Activated T-cell treated with anti-CD3 and anti-CD28 coated beads, Interleukin-2, amount 50 U/mL, for 4 hours (primary cell): ENCODE results near the gene CIDEB. TPM values are rescaled to one million over a fixed set of nuclear protein-coding genes. Genes with fewer than 3 reads are reported as not detected.

Source experiments
- ATAC-seq, 2 donors: fragments of 200-7000 bp; cut with Tn5 transposase; one replicate each; pipeline ENCODE4 v1.10.0; 2021
- DNase-seq: peaks from one replicate; pipeline ENCODE4 v3.0.0-alpha.2; 2020
- H3K27me3 Mint-ChIP-seq: one replicate; pipeline ENCODE4 v1.8.0; 2021; ENCODE audit warnings: low read depth, mixed read lengths
- H3K36me3 Mint-ChIP-seq: one replicate; pipeline ENCODE4 v1.8.0; 2022; ENCODE audit warnings: mixed read lengths; ENCODE audit not compliant: insufficient read depth
- H3K4me1 Mint-ChIP-seq: one replicate; pipeline ENCODE4 v1.8.0; 2021; ENCODE audit warnings: low read depth, mixed read lengths
- H3K4me3 Mint-ChIP-seq: one replicate; pipeline ENCODE4 v1.8.0; 2021; ENCODE audit warnings: mild to moderate bottlenecking, moderate library complexity, mixed read lengths
- H3K9me3 Mint-ChIP-seq: one replicate; pipeline ENCODE4 v1.8.0; 2021; ENCODE audit warnings: mixed read lengths
- total RNA-seq, 3 donors: library from RNA; stranded (reverse); gene quantifications; one replicate each; pipeline ENCODE4 v1.2.1, GENCODE V29; 2021

The CIDEB gene
- total RNA-seq, 3 donors from 2014 or later, result 6.5 to 7.3 (median 7.2) TPM

DNA sequence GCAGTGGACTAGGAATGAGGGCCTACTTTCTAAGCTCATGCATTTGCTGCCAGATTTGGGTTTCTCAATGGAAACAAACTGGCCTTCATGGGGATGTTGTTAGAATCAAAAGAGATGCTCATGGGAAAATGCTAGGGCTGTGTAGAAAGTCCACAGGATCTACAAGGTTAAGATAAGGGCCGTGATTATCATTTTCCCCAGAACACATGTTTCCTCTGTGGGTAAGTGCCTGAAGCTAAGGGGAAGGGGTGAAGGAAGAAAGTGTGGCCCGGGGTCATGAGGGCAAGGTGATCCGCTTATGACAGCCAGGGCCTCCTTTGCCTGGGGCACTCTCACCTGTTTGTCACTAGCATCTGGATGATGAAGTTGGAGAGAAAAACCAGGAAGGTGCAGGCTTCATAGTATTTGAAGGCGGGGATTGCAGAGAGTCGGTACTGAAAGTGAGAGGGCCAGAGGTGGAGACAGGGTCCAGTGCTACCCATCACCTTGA is 17.3 kb upstream of the CIDEB start:
- Mint-ChIP-seq H3K9me3 (no peaks in the 10 kb centered on the region), H3K27me3 (peaks cover 3% of the 10 kb centered on the region), H3K36me3 (no peaks in the 10 kb centered on the region), H3K4me3 (no peak overlapping the region), H3K4me1 (peaks cover 26% of the 10 kb centered on the region)
- DNase-seq, result no peak
- no peak for ATAC-seq

DNA sequence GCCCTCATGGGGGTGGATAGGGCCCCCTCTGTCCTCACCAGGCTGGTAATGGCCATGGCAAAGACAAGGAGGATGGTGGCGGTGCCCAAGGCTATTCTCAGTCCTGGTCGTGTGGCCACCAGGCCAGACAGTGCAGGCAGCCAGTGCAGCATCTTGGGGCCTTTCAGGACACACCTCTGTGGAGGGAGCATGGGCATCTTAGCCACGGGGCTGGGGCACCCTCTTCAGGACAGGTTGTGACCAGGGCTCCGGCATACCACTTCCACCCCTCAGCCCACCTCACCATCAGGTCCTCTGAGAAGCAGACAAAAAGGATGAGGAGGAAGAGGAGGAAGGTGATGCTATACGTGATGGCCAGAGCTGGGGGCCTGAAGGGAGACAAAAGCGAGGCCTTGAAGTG is 16.2 kb upstream of the CIDEB start:
- ATAC-seq (no peak), DNase-seq (no peak)
- H3K4me1 Mint-ChIP-seq, result peaks cover 18% of the 10 kb centered on the region
- H3K4me3 Mint-ChIP-seq, result no peak overlapping the region
- H3K9me3 Mint-ChIP-seq, result no peaks in the 10 kb centered on the region
- peaks cover 3% of the 10 kb centered on the region for H3K27me3 Mint-ChIP-seq
- no peaks in the 10 kb centered on the region for H3K36me3 Mint-ChIP-seq

DNA sequence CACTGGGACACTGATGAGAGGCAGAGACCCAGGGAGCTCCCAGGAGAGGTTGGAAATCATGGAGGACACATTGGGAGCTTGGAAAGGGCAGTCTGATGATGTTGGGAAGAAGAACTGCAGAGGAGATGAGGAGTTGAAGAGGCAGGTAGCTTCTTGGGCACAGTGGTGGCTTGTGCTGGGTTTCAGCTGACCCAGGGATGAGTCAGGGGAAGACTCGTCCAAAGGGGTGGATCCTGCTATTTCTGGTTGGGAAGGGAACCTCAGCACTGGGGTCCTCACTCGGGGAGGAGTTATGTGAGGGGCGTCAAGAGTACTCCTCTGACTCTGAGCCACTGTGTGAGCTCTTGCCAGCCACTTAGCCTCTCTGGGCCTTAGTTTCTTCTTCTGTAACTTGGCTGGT is 15.6 kb upstream of the CIDEB start:
- DNase-seq (no peak), ATAC-seq (no peak)
- H3K27me3 Mint-ChIP-seq, result no peaks in the 10 kb centered on the region
- H3K36me3 Mint-ChIP-seq, result no peaks in the 10 kb centered on the region
- H3K4me3 Mint-ChIP-seq, result no peak overlapping the region
- H3K9me3 Mint-ChIP-seq, result no peaks in the 10 kb centered on the region
- H3K4me1 Mint-ChIP-seq, result peaks cover 11% of the 10 kb centered on the region

DNA sequence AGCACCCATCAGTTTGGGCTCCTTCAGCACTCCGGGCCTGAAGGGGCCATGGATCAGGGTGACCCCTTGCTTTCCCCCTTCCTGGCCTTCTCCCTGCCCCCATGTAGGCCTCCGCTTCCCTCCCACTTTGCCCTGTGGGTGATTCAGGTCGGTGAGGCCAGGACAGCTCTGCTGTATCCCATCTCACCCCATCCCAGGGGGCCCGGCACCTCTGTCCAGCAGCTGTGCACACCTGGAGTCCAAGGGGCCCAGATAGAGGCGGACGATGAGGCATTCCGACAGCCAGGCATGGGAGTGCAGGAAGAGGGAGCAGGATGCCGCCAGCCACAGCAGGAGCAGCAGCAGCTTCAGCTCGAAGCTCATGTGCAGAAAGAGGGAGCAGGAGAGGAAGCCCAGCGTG is 14.9 kb upstream of the CIDEB start:
- Mint-ChIP-seq H3K4me1 (peaks cover 8% of the 10 kb centered on the region), H3K36me3 (no peaks in the 10 kb centered on the region), H3K9me3 (no peaks in the 10 kb centered on the region), H3K27me3 (no peaks in the 10 kb centered on the region), H3K4me3 (no peak overlapping the region)
- DNase-seq, result no peak
- no peak for ATAC-seq

DNA sequence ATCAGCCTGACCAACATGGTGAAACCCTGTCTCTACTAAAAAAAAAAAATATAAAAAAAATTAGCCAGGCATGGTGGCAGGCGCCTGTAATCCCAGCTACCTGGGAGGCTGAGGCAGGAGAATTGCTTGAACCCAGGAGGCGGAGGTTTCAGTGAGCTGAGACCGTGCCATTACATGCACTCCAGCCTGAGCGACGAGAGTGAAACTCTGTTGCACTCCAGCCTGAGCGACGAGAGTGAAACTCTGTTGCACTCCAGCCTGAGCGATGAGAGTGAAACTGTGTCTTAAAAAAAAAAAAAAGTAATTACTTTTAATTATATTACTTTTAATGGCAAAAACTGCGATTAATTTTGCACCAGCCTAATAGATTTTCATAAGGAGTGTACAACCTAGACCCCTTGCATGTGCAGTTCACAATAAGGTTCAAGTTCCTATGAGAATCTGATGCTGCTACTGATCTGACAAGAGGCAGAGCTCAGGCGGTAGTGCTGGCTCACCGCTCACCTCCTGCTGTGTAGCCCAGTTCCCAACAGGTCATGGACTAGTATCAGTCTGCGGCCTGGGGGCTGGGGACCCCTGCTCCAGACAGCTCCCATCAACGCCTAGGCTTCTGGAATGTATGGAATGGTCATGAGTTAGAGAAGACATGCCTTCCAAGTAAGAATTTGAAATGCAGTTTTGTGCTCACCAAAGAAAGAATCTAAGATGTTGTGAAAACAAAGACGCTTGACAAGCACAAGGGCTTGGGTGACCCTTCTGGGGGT is 13.6 kb upstream of the CIDEB start:
- no peak for DNase-seq

DNA sequence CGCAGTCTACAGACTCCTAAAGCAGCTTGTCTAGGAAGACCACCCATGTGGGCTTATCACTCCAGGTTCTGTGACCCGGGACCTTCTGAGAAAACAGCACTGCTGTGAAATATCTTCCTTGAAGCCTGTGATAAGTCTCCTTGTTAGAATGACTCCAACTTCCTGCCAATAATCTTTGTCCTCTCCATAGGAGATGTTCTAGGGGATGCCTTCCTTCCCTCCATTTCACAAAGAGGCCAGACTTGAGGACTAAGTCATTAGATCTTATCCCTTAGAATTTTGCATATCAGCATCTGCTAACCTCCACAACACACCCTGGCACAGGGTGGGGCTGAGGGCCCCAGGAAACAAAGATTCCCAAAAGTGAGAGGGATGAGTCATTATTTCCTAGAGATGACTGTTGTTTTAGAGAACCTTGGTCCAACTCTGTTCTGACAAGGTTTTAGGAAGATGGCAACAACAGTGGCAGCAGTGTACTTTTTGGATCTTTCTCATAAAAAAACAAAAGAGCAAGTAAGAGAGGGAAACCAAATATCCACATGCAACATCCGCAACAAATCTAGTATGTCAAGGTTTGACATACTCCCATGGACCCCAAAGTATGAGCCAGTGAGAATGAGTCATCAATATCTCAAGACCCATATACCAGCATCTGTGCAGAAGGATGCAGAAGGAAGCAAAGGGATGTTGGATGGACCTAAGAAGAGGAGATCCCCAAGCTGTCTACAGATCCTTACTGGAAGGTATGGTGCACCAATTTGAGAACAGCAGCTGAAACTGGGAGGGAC is 9.6 kb upstream of the CIDEB start:
- Mint-ChIP-seq H3K36me3 (no peaks in the 10 kb centered on the region), H3K4me3 (no peak overlapping the region), H3K27me3 (no peaks in the 10 kb centered on the region), H3K4me1 (peaks cover 41% of the 10 kb centered on the region), H3K9me3 (no peaks in the 10 kb centered on the region)
- DNase-seq (no peak), ATAC-seq (peak; percentile 42 to 47)

More for the DNA sequence above, 13.6 kb upstream of the CIDEB start:
- H3K36me3 Mint-ChIP-seq, result no peaks in the 10 kb centered on the region
- H3K9me3 Mint-ChIP-seq, result no peaks in the 10 kb centered on the region
- H3K4me3 Mint-ChIP-seq, result no peak overlapping the region
- no peaks in the 10 kb centered on the region for H3K27me3 Mint-ChIP-seq
- ATAC-seq, result no peak
- H3K4me1 Mint-ChIP-seq, result peaks cover 8% of the 10 kb centered on the region

DNA sequence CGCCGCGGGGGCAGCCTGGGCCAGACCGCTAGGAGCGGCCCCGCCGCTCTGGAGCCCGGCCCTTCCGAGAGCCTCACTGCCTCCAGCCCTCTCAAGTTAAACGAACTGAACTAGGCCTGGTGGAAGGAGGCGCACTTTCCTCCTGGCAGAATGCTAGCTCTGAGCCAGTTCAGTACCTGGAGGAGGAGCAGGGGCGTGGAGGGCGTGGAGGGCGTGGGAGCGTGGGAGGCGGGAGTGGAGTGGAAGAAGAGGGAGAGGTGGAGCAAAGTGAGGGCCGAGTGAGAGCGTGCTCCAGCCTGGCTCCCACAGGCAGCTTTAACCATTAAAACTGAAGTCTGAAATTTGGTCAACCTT is 8.8 kb upstream of the CIDEB start:
- Mint-ChIP-seq H3K4me1 (peaks cover 49% of the 10 kb centered on the region), H3K4me3 (no peak overlapping the region), H3K27me3 (no peaks in the 10 kb centered on the region), H3K9me3 (no peaks in the 10 kb centered on the region), H3K36me3 (no peaks in the 10 kb centered on the region)
- no peak for DNase-seq
- no peak for ATAC-seq

DNA sequence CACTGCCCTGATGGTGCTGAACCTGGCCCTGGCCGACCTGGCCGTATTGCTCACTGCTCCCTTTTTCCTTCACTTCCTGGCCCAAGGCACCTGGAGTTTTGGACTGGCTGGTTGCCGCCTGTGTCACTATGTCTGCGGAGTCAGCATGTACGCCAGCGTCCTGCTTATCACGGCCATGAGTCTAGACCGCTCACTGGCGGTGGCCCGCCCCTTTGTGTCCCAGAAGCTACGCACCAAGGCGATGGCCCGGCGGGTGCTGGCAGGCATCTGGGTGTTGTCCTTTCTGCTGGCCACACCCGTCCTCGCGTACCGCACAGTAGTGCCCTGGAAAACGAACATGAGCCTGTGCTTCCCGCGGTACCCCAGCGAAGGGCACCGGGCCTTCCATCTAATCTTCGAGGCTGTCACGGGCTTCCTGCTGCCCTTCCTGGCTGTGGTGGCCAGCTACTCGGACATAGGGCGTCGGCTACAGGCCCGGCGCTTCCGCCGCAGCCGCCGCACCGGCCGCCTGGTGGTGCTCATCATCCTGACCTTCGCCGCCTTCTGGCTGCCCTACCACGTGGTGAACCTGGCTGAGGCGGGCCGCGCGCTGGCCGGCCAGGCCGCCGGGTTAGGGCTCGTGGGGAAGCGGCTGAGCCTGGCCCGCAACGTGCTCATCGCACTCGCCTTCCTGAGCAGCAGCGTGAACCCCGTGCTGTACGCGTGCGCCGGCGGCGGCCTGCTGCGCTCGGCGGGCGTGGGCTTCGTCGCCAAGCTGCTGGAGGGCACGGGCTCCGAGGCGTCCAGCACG is 8.2 kb upstream of the CIDEB start:
- Mint-ChIP-seq H3K27me3 (no peaks in the 10 kb centered on the region), H3K9me3 (no peaks in the 10 kb centered on the region), H3K4me1 (peaks cover 51% of the 10 kb centered on the region), H3K36me3 (no peaks in the 10 kb centered on the region), H3K4me3 (no peak overlapping the region)
- ATAC-seq (no peak), DNase-seq (no peak)

DNA sequence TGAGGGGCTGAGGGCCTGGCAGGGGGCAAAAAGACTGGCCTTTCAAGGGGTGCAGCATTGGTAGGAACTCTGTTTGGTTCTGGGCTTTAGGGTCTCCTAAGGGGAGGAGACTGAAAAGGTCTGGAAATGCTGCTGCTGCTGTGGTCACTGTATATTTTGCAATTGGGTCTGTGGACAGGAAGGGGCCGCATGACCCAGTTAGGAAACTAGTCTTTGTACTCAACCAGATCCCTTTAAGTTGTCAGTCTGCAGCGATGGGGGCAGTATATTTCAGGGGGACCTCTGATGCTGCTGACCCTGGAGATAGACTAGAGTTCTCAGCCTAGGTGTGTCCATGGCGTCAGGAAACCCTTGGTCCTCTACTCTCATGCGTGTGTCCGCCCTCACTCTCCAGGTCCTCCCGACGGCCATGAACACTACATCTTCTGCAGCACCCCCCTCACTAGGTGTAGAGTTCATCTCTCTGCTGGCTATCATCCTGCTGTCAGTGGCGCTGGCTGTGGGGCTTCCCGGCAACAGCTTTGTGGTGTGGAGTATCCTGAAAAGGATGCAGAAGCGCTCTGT is 7.5 kb upstream of the CIDEB start:
- no peak for ATAC-seq

DNA sequence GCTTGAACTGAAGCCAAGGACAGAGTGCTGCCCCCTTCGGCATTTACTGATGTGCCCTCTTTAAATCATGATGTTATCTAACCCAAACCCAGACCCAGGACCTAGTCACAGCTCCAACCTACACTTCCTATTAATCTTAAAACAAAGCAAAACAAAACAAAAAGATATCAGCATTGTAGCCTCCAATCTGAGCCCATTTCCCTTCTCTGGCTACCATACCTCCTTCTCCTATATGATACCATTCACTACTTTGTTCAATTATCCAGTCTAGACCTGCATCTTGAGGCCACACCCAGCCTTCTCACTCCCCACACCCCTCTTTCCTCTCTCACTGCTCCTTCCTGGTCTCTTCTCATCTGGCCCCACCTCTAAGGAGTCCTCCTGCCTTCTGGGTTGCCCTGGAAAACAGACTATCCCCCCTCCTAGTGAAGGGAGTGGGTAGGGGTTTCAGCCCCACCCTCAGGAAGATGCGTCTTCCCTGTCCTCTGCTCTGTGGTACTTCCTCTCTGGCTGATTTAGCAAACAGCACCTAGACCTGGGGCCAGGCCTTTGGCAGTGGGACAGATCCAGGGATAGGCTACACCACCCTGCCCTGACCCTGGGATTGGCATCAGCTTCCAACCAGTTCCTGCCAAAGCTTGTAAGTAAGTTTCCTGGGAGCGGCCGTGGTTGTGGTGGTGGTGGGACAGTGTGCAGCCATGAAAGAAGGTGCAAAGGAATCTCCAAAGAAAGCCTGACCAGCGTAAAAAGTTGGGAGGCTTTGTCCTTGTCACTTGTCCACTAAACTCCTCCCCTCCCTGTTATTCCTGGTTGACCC is 6.8 kb upstream of the CIDEB start:
- peaks cover 61% of the 10 kb centered on the region for H3K4me1 Mint-ChIP-seq
- H3K9me3 Mint-ChIP-seq, result no peaks in the 10 kb centered on the region
- no peaks in the 10 kb centered on the region for H3K27me3 Mint-ChIP-seq
- no peak for DNase-seq
- H3K36me3 Mint-ChIP-seq, result no peaks in the 10 kb centered on the region
- no peak for ATAC-seq
- peak overlapping the region; percentile 25 for H3K4me3 Mint-ChIP-seq

More for the DNA sequence above, 7.5 kb upstream of the CIDEB start:
- no peaks in the 10 kb centered on the region for H3K36me3 Mint-ChIP-seq
- H3K9me3 Mint-ChIP-seq, result no peaks in the 10 kb centered on the region
- H3K4me3 Mint-ChIP-seq, result no peak overlapping the region
- no peaks in the 10 kb centered on the region for H3K27me3 Mint-ChIP-seq
- no peak for DNase-seq
- H3K4me1 Mint-ChIP-seq, result peaks cover 54% of the 10 kb centered on the region

DNA sequence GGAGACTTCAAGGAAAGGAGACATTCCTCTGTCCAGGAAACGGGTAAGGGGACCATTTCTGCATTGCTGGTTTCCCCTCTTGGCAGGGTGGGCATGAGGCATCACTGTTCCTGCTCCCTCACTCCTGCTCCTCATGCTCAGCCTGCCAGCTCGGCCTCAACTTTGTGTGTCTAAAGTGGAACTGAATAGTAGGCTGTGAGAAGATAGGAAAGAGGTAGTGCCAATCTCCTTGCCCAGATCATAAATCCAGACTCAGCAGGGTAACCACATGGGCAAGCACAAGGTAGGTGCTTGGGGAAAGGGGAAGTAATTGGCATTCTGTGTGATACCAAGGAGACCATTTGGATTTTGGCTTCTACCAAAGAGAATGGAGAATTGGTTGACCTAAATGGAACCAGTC is 6.1 kb upstream of the CIDEB start:
- Mint-ChIP-seq H3K9me3 (no peaks in the 10 kb centered on the region), H3K27me3 (no peaks in the 10 kb centered on the region), H3K36me3 (no peaks in the 10 kb centered on the region), H3K4me3 (peak overlapping the region; percentile 25), H3K4me1 (peaks cover 66% of the 10 kb centered on the region)
- DNase-seq (no peak), ATAC-seq (no peak)

DNA sequence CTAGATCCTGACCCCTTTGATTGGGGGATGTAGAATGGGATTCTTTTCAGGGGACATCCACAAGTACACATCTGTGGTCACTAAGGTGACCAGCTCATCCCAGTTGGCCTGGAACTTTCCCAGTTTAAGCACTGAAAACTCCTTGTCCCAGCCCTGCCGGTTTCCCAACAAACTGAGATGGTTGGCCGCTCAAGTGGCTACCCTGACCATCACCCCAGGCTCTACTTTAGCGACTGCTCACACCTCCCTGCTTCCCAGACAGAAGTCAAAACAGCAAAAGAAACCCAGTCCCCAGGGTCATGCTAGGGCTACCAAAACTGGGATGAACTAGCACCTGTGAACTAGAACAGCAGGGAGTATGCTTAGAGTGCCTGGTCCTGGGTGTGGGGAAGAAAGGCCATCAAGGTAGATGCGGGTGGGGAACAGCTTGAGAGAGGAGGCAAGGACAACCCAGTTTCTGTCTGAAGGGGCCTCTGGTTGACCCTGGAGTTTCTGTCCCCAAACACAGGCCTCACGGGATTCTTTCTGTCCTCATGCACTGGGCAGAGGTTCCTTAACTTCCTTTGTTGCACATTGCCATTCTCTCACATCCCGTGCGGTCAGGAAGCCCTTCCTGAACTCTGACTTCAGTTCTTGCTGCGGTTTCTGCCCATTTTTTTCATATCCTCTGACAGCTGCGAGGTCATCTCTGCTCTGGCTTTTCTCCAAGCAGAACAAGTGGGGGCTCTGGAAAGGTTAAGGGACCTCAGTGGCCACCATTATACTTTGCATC is 5.1 kb upstream of the CIDEB start:
- Mint-ChIP-seq H3K27me3 (no peaks in the 10 kb centered on the region), H3K9me3 (no peaks in the 10 kb centered on the region), H3K36me3 (peaks cover 3% of the 10 kb centered on the region), H3K4me1 (peaks cover 75% of the 10 kb centered on the region), H3K4me3 (peak overlapping the region; percentile 79)
- DNase-seq (no peak), ATAC-seq (no peak)
